Spinal cord (tissue), 10 donors: ENCODE results near the gene ENAH. TPM values are rescaled to one million over a fixed set of nuclear protein-coding genes. Genes with fewer than 3 reads are reported as not detected.

ENCODE experiments used
- DNase-seq, 6 donors: peaks; one replicate each; pipeline versions ENCODE4 v3.0.0 to v3.0.0-alpha.2; 2013 to 2015; ENCODE audit warnings: low spot score in 6 of 6, low read depth in 4 of 6
- H3K27ac ChIP-seq: one replicate; pipeline ENCODE4 v1.5.1; 2013; ENCODE audit warnings: low read depth, low read length, control low read depth
- H3K27me3 ChIP-seq: one replicate; pipeline ENCODE4 v1.6.1; 2013; ENCODE audit warnings: low read length; ENCODE audit not compliant: control insufficient read depth, insufficient read depth
- H3K36me3 ChIP-seq: one replicate; pipeline ENCODE4 v1.6.1; 2013; ENCODE audit warnings: low read length; ENCODE audit not compliant: control insufficient read depth, insufficient read depth
- H3K4me1 ChIP-seq: one replicate; pipeline ENCODE4 v1.6.1; 2013; ENCODE audit warnings: low read length; ENCODE audit not compliant: control insufficient read depth, insufficient read depth
- H3K4me3 ChIP-seq: one replicate; pipeline ENCODE4 v1.5.1; 2013; ENCODE audit warnings: low read depth, low read length, control low read depth
- H3K9me3 ChIP-seq: one replicate; pipeline ENCODE4 v1.6.1; 2013; ENCODE audit warnings: low read length; ENCODE audit not compliant: control insufficient read depth, insufficient read depth
- WGBS: methylation state at CpG from one replicate; pipeline ENCODE4 v1.1.5; 2013; ENCODE audit warnings: missing lambda C conversion rate; ENCODE audit not compliant: insufficient coverage; 5-methylcytosine and 5-hydroxymethylcytosine counted together
- polyA plus RNA-seq, 2 donors: library from polyadenylated mRNA; unstranded; fragments of 120-200 nt; gene quantifications; one replicate each; pipeline ENCODE4 v1.2.1, GENCODE V29; 2013; ENCODE audit not compliant: insufficient read length in 2 of 2
- total RNA-seq, 2 donors: library from RNA; depleted of rRNA in 1 of 2; stranded (reverse); fragments of 120-200 nt in 1 of 2; fragments of >200 nt in 1 of 2; gene quantifications; one replicate each; pipeline versions ENCODE4 v1.2.3 to v1.2.4, GENCODE V29; 2013 to 2014
- donor health status: healthy.

Gene ENAH
- total and polyA plus RNA-seq, 4 donors: 78.8 to 129 (median 88.9) TPM

- 72% methylated on average over 3 of the region's 17 CpGs for WGBS
- peak in 1 of 6 donors; percentile 22 for DNase-seq
- no peaks in the 10 kb centered on the region for H3K27me3 ChIP-seq
- no peak overlapping the region for H3K27ac ChIP-seq
- H3K9me3 ChIP-seq: no peaks in the 10 kb centered on the region
- no peaks in the 10 kb centered on the region for H3K36me3 ChIP-seq
- H3K4me1 ChIP-seq: peaks cover 9% of the 10 kb centered on the region
- no peak overlapping the region for H3K4me3 ChIP-seq
Observed at GRCh38 chr1:225580238-225581099, 72.5 kb downstream of the ENAH start.

DNA sequence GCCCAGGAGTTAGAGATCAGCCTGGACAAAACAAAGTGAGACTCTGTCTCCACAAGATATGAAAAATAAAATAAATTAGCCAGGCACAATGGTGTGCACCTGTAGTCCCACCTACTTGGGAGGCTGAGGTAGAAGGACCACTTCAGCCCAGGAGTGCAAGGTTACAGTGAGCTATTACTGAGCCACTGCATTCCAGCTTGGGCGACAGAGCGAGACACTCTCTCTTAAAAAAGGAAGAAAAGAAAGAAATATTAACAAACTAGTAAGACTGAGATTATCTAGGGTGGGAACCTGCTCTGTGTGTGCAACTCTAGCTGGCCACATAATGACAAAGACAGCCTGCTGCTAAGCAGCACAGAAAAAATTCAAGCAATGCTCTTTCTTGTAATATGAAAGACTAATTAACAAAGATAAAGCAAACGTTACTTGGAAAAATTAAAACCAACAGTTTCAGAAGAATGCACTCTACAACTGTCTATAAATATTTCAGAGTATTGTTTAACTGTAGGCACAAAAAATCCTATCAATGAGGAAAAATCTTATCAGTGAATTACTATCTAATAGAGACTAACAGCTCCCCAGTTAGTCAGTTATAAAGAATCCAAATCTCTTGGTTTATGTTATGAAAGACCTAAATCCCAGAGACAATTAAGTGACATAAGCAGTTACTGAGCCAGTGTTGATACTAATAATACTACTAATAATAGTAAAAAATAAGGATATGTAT lies 74.5 kb downstream of the ENAH start:
- peaks cover 9% of the 10 kb centered on the region for H3K4me1 ChIP-seq

GRCh38 chr1:225577241-225577640 lies 75.7 kb downstream of the ENAH start:
- H3K36me3 ChIP-seq: no peaks in the 10 kb centered on the region
- H3K4me3 ChIP-seq: no peak overlapping the region
- 0% methylated on average over 1 of the region's 2 CpGs for WGBS
- no peak for DNase-seq
- H3K4me1 ChIP-seq: peaks cover 9% of the 10 kb centered on the region
- H3K9me3 ChIP-seq: no peaks in the 10 kb centered on the region
- no peaks in the 10 kb centered on the region for H3K27me3 ChIP-seq
- no peak overlapping the region for H3K27ac ChIP-seq

More for the DNA sequence above, 74.5 kb downstream of the ENAH start:
- H3K4me3 ChIP-seq: no peak overlapping the region
- DNase-seq: peak in 1 of 6 donors; percentile 24
- H3K27me3 ChIP-seq: no peaks in the 10 kb centered on the region
- WGBS: no CpG with 5 or more reads among the region's 3 CpGs
- H3K9me3 ChIP-seq: no peaks in the 10 kb centered on the region
- H3K27ac ChIP-seq: no peak overlapping the region
- no peaks in the 10 kb centered on the region for H3K36me3 ChIP-seq

DNA sequence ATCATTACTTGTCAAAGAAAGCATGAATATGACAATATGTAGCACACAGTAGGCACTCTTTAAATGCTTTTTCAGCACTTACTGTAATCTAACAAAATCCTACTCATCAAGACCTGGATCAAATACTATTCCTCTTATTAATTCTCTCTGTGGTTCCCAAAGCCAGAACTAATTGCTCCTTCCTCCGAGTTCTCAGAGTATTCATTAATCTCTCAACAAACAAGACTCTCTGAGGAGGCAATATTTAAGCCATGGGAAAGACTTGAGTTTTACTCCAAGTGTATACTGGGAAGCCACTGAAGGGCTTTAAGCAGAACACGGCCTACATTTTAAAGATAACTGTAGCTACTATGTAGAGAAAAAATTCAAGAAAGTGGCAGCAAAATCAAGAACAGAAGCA lies 79.7 kb downstream of the ENAH start:
- Histone ChIP-seq H3K4me1 (peaks cover 7% of the 10 kb centered on the region), H3K27ac (no peak overlapping the region)
- no CpG with 5 or more reads among the region's 2 CpGs for WGBS

GRCh38 chr1:225572422-225572821 lies 80.5 kb downstream of the ENAH start:
- Histone ChIP-seq H3K4me1 (peaks cover 5% of the 10 kb centered on the region), H3K9me3 (no peaks in the 10 kb centered on the region)
- WGBS: 40% methylated on average over 1 of the region's 3 CpGs

More for the DNA sequence above, 79.7 kb downstream of the ENAH start:
- Histone ChIP-seq H3K27me3 (no peaks in the 10 kb centered on the region), H3K36me3 (no peaks in the 10 kb centered on the region), H3K4me3 (no peak overlapping the region), H3K9me3 (no peaks in the 10 kb centered on the region)
- DNase-seq: peak in 1 of 6 donors; percentile 26

DNA sequence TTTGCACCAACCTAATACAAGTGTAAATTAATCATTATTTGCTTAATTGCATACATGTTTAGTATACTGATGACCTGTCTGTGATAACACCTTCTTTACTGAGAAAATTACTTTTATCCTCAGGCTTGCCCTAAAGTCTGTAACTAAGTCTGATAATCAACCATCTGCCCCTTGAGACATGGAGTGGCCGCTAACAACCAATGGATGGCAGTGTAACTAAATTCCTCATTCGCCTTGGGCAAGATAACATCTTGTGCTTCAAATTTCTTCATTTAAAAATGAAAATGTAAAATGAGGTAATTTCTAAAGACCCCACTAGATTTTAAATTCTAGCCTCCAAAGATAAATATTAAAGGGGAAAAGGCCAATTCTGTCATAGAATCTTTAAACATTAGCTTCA lies 85.1 kb downstream of the ENAH start:
- no peaks in the 10 kb centered on the region for H3K27me3 ChIP-seq
- DNase-seq: no peak

More at GRCh38 chr1:225572422-225572821, 80.5 kb downstream of the ENAH start:
- Histone ChIP-seq H3K27ac (no peak overlapping the region), H3K27me3 (no peaks in the 10 kb centered on the region), H3K36me3 (no peaks in the 10 kb centered on the region), H3K4me3 (no peak overlapping the region)
- DNase-seq: no peak

GRCh38 chr1:225565847-225566246 lies 87.1 kb downstream of the ENAH start:
- no peaks in the 10 kb centered on the region for H3K9me3 ChIP-seq
- H3K36me3 ChIP-seq: peaks cover 13% of the 10 kb centered on the region
- no peaks in the 10 kb centered on the region for H3K4me1 ChIP-seq
- no peaks in the 10 kb centered on the region for H3K27me3 ChIP-seq
- no peak overlapping the region for H3K4me3 ChIP-seq
- H3K27ac ChIP-seq: no peak overlapping the region
- peak in 1 of 6 donors; percentile 31 for DNase-seq
- 95% methylated on average over 3 of the region's 7 CpGs for WGBS

More for the DNA sequence above, 85.1 kb downstream of the ENAH start:
- WGBS: 40% methylated on average over 1 of the region's 2 CpGs
- H3K4me1 ChIP-seq: no peaks in the 10 kb centered on the region
- no peak overlapping the region for H3K4me3 ChIP-seq
- no peak overlapping the region for H3K27ac ChIP-seq
- peaks cover 8% of the 10 kb centered on the region for H3K36me3 ChIP-seq
- H3K9me3 ChIP-seq: no peaks in the 10 kb centered on the region

DNA sequence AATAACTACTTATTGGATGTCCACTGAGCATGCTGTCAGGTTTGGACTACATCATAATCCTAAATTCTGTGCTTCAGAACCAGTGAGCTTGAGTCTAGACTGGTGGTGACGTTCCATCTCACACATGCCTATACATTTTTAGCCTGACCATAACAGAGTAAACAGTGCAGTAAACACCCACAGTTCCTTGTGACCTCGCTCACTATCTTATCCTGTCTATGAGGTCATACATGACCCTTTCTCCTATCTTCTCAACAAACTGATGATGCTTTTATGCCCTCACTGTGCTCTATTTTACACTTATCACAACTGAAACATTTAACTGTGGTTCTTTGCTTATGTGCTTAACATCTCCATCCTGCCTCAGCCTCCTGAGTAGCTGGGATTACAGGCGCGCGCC lies 91.2 kb downstream of the ENAH start:
- Histone ChIP-seq H3K4me1 (no peaks in the 10 kb centered on the region), H3K9me3 (peaks cover 2% of the 10 kb centered on the region), H3K36me3 (peaks cover 13% of the 10 kb centered on the region), H3K4me3 (no peak overlapping the region), H3K27ac (no peak overlapping the region), H3K27me3 (no peaks in the 10 kb centered on the region)
- no peak for DNase-seq
- 97% methylated on average over 4 of the region's 5 CpGs for WGBS

DNA sequence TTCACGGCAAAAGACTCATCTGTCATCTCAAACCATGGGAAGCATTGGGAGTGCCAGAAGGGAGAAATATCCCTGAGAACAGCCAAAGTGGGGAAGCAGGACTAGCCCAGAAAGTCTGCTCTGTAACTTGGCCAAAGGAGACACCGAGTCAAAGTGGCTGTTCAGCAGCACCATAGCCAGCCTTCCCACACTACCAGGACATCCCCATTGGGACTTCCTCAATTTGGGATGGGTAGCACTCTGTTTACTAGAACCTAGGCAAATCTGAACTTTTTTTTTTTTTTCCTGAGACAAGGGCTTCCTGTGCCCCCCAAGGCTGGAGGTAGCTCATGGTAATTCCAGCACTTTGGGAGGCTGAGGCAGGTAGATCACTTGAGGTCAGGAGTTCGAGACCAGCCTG lies 93.0 kb downstream of the ENAH start:
- no peaks in the 10 kb centered on the region for H3K4me1 ChIP-seq
- peaks cover 9% of the 10 kb centered on the region for H3K36me3 ChIP-seq
- WGBS: 100% methylated on average over 1 of the region's 3 CpGs
- no peak overlapping the region for H3K27ac ChIP-seq
- H3K4me3 ChIP-seq: no peak overlapping the region
- H3K9me3 ChIP-seq: peaks cover 3% of the 10 kb centered on the region
- H3K27me3 ChIP-seq: no peaks in the 10 kb centered on the region
- no peak for DNase-seq
